ENCODE measurements around the gene ZNF526.

GRCh38 chr19:42268704-42269477 is 48.8 kb downstream of the ZNF526 start, which contains the start of gene CIC:
- TF ChIP-seq POLR2A (IDR thresholded peaks at IDR 0.05; ENCODE audit: low read depth, low read length) (no peak), POLR2AphosphoS5 (IDR thresholded peaks at IDR 0.05; ENCODE audit: low read depth, low read length) (no peak), TAF1 (IDR thresholded peaks at IDR 0.05; ENCODE audit: borderline replicate concordance, low read depth, low read length) (no peak)
